HFFc6 (cell line): ENCODE measurements around the gene DUS2. TPM values are rescaled to one million over a fixed set of nuclear protein-coding genes. Genes with fewer than 3 reads are reported as not detected.
"Not testable (repeated sequence)": the region's sequence is repeated elsewhere in the genome, so short reads cannot be mapped to it uniquely, and the experiment has no call there.

Experiments used
- DNase-seq: peaks from one replicate; pipeline ENCODE4 v3.0.0-alpha.2; 2018
- H3K27ac Mint-ChIP-seq: 2 replicates; pipeline ENCODE4 v1.8.0; 2020; ENCODE audit warnings: mild to moderate bottlenecking, mixed read lengths
- H3K27me3 Mint-ChIP-seq: 2 replicates; pipeline ENCODE4 v1.8.0; 2021; ENCODE audit warnings: mild to moderate bottlenecking, moderate library complexity, mixed read lengths; ENCODE audit not compliant: insufficient read depth
- H3K36me3 Mint-ChIP-seq: 2 replicates; pipeline ENCODE4 v1.8.0; 2021; ENCODE audit warnings: low read depth, mixed read lengths
- H3K4me1 Mint-ChIP-seq: 2 replicates; pipeline ENCODE4 v1.8.0; 2020; ENCODE audit warnings: low read depth, mixed read lengths
- H3K4me3 Mint-ChIP-seq: 2 replicates; pipeline ENCODE4 v1.8.0; 2020; ENCODE audit warnings: mild to moderate bottlenecking, moderate library complexity, mixed read lengths
- H3K9me3 Mint-ChIP-seq: 2 replicates; pipeline ENCODE4 v1.8.0; 2020; ENCODE audit warnings: mild to moderate bottlenecking, mixed read lengths
- CTCF ChIP-seq: fragments of 200-600 bp; sonication (generic); IDR thresholded peaks from 2 replicates; pipeline ENCODE4 v1.5.0; 2021; ENCODE audit warnings: antibody characterized with exemption, mild to moderate bottlenecking
- total RNA-seq, 6 experiments: library from RNA; stranded (reverse); fragmentation: NEBNext Ultra II Directional; extraction: Animal tissue kit (Norgen Biotek cat#: 25700); gene quantifications; 2 replicates in 1 of 6; 3 replicates in 5 of 6; pipeline ENCODE4 v1.2.3, GENCODE V29; 2021

DUS2 gene
- total RNA-seq, 6 experiments from 2014 or later: 13.3 to 17.4 (median 15.9) TPM

GRCh38 chr16:67989322-67990017 is 33.6 kb upstream of the DUS2 start:
- Mint-ChIP-seq H3K27me3 (peaks cover 2% of the 10 kb centered on the region), H3K4me3 (no peak overlapping the region), H3K36me3 (no peaks in the 10 kb centered on the region), H3K27ac (no peak overlapping the region), H3K4me1 (peaks cover 16% of the 10 kb centered on the region), H3K9me3 (no peaks in the 10 kb centered on the region)
- DNase-seq: no peak
- no peak for TF ChIP-seq CTCF

GRCh38 chr16:67990018-67990386 is 33.1 kb upstream of the DUS2 start:
- no peak for TF ChIP-seq CTCF
- no peak for DNase-seq
- no peak overlapping the region for H3K4me3 Mint-ChIP-seq
- H3K27me3 Mint-ChIP-seq: peaks cover 2% of the 10 kb centered on the region
- H3K27ac Mint-ChIP-seq: no peak overlapping the region
- H3K36me3 Mint-ChIP-seq: no peaks in the 10 kb centered on the region
- peaks cover 12% of the 10 kb centered on the region for H3K4me1 Mint-ChIP-seq
- no peaks in the 10 kb centered on the region for H3K9me3 Mint-ChIP-seq

DNA sequence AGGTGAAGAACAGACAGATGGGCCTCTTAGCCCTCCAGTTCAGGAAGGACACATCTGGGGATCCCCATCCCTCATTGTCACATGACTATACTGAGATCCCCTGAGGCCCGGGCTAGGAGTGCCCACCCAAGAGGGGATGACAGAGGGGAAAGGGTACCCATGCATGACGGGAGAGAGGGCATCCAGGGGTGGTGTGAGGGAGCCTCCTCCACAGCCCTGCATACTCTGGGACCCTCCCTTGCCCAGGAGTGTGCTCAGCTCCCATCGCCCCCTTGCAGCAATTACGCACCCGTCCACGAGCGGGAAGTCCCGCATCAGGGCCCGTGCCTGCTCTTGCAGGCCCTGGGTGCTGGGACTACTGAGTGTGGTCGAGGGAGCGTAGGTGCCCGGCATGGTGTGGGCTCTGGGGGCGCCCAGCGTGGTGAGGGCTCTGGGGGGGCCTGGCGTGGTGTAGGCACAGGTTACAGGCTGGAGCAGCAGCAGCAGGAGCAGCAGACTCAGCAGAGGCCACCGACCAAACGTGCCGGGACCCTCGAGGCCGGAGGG is 30.4 kb upstream of the DUS2 start:
- no peak for DNase-seq
- Mint-ChIP-seq H3K4me3 (no peak overlapping the region), H3K27me3 (peaks cover 2% of the 10 kb centered on the region), H3K4me1 (peaks cover 6% of the 10 kb centered on the region), H3K36me3 (no peaks in the 10 kb centered on the region), H3K9me3 (no peaks in the 10 kb centered on the region), H3K27ac (no peak overlapping the region)
- no peak for TF ChIP-seq CTCF

- peak; percentile 100 for TF ChIP-seq CTCF
- H3K36me3 Mint-ChIP-seq: no peaks in the 10 kb centered on the region
- H3K4me1 Mint-ChIP-seq: no peaks in the 10 kb centered on the region
- peaks cover 2% of the 10 kb centered on the region for H3K27me3 Mint-ChIP-seq
- H3K27ac Mint-ChIP-seq: peak overlapping the region; percentile 29; the same call in 1 of the 2 replicates
- DNase-seq: peak; percentile 27
- H3K4me3 Mint-ChIP-seq: 0 out of 2 replicates have a peak overlapping the region, but pooled peaks have one; percentile 28
- no peaks in the 10 kb centered on the region for H3K9me3 Mint-ChIP-seq
Measured at GRCh38 chr16:67993207-67994039, 29.7 kb upstream of the DUS2 start.

- H3K27ac Mint-ChIP-seq, DNase-seq: not testable (repeated sequence)
Measured at GRCh38 chr16:67994040-67994408, 29.1 kb upstream of the DUS2 start.

GRCh38 chr16:67995423-67995822 is 27.7 kb upstream of the DUS2 start:
- Mint-ChIP-seq H3K36me3 (no peaks in the 10 kb centered on the region), H3K27ac (no peak overlapping the region), H3K4me3 (no peak overlapping the region), H3K9me3 (no peaks in the 10 kb centered on the region), H3K4me1 (peaks cover 8% of the 10 kb centered on the region), H3K27me3 (peaks cover 2% of the 10 kb centered on the region)
- no peak for TF ChIP-seq CTCF
- DNase-seq: no peak

More at GRCh38 chr16:67994040-67994408, 29.1 kb upstream of the DUS2 start:
- H3K36me3 Mint-ChIP-seq, H3K9me3 Mint-ChIP-seq, H3K4me1 Mint-ChIP-seq, H3K4me3 Mint-ChIP-seq, H3K27me3 Mint-ChIP-seq: not testable (repeated sequence)
